A549 (cell line): ENCODE results near the gene GALNT14. TPM values are rescaled to one million over a fixed set of nuclear protein-coding genes. Genes with fewer than 3 reads are reported as not detected.

Experiments
- ATAC-seq, 2 experiments: fragments of 200-7000 bp in 1 of 2; fragments of >200 bp in 1 of 2; cut with Nextera tagmentation in 1 of 2; cut with Tn5 transposase in 1 of 2; 3 replicates each; pipeline versions ENCODE4 v1.8.0 to v1.9.1; 2018 to 2020; ENCODE audit warnings: mild to moderate bottlenecking in 1 of 2, moderate library complexity in 1 of 2
- CTCF ChIA-PET: fragments of 300-600 bp; sonication (Branson Sonifier 250); formaldehyde crosslinking; extraction: SDS; loops from one replicate; lab custom pipeline; 2021; ENCODE audit warnings: antibody characterized with exemption, inconsistent platforms; lab: Yijun Ruan, JAX
- POLR2A ChIA-PET: fragments of 350-600 bp; formaldehyde crosslinking; extraction: SDS; loops from one replicate; lab custom pipeline; 2021; ENCODE audit warnings: antibody characterized with exemption, inconsistent platforms; lab: Yijun Ruan, JAX
- DNase-seq, 2 experiments: peaks; one replicate each; pipeline versions ENCODE4 v3.0.0 to v3.0.0-alpha.2; 2011 to 2016; ENCODE audit warnings: low read depth in 1 of 2, low spot score in 1 of 2
- FAIRE-seq: peaks from 2 replicates; lab custom pipeline; 2011; peaks lifted over from hg19 to GRCh38; lab: Jason Lieb, UNC
- H3K27ac ChIP-seq, 2 experiments: fragments of >200 bp; sonication (Bioruptor Twin); formaldehyde crosslinking; 3 replicates each; pipeline ENCODE4 v1.5.1; 2016 to 2017
- H3K4me1 ChIP-seq: fragments of >200 bp; sonication (Bioruptor Twin); formaldehyde crosslinking; 3 replicates; pipeline ENCODE4 v1.6.1; 2016
- H3K4me2 ChIP-seq: fragments of >200 bp; sonication (Bioruptor Twin); formaldehyde crosslinking; 3 replicates; pipeline ENCODE4 v1.6.1; 2016
- H3K4me3 ChIP-seq: fragments of >200 bp; sonication (Bioruptor Twin); formaldehyde crosslinking; 3 replicates; pipeline ENCODE4 v1.5.1; 2016
- H3K9me3 ChIP-seq: fragments of >200 bp; sonication (Bioruptor Twin); formaldehyde crosslinking; 3 replicates; pipeline ENCODE4 v1.6.1; 2016
- ATOH8 ChIP-seq: fragments of 250-450 bp; sonication (Bioruptor Pico); IDR thresholded peaks from 2 replicates; pipeline ENCODE4 v1.5.0; 2020; ENCODE audit warnings: low read depth, mild to moderate bottlenecking, moderate library complexity
- CBX2 ChIP-seq: fragments of 200-600 bp; sonication (generic); IDR thresholded peaks from 2 replicates; pipeline ENCODE4 v1.6.1; 2016; ENCODE audit warnings: low read depth, mild to moderate bottlenecking, borderline replicate concordance
- CTCF ChIP-seq: fragments of >200 bp; sonication (Bioruptor Twin); formaldehyde crosslinking; IDR thresholded peaks from 3 replicates; pipeline ENCODE4 v1.5.1; 2016
- ELK1 ChIP-seq: fragments of 150-350 bp; IDR thresholded peaks from 2 replicates; pipeline ENCODE4 v1.6.1; 2014; ENCODE audit warnings: low read depth, mild to moderate bottlenecking, low read length
- EP300 ChIP-seq, 2 experiments: fragments of >200 bp; sonication (Bioruptor Twin); formaldehyde crosslinking; IDR thresholded peaks; 2 replicates in 1 of 2; 3 replicates in 1 of 2; pipeline ENCODE4 v1.6.1; 2016 to 2017
- HDAC2 ChIP-seq: fragments of 200-600 bp; sonication (generic); IDR thresholded peaks from 2 replicates; pipeline ENCODE4 v1.6.1; 2016
- HMGXB4 ChIP-seq: fragments of 250-450 bp; sonication (Bioruptor Pico); IDR thresholded peaks from 2 replicates; pipeline ENCODE4 v1.5.0; 2021; ENCODE audit warnings: mild to moderate bottlenecking, moderate library complexity, borderline replicate concordance
- HOXA7 ChIP-seq: fragments of 250-450 bp; sonication (Bioruptor Pico); IDR thresholded peaks from 2 replicates; pipeline ENCODE4 v1.5.0; 2020; ENCODE audit warnings: mild to moderate bottlenecking, moderate library complexity
- HOXB13 ChIP-seq: fragments of 250-450 bp; sonication (Bioruptor Pico); IDR thresholded peaks from 2 replicates; pipeline ENCODE4 v1.5.0; 2020; ENCODE audit warnings: low read depth, mild to moderate bottlenecking, moderate library complexity
- JUN ChIP-seq, 2 experiments: fragments of >200 bp; sonication (Bioruptor Twin); formaldehyde crosslinking; IDR thresholded peaks; 2 replicates in 1 of 2; 3 replicates in 1 of 2; pipeline ENCODE4 v1.6.1; 2016 to 2017
- KDM1A ChIP-seq: fragments of 200-600 bp; sonication (generic); IDR thresholded peaks from 2 replicates; pipeline ENCODE4 v1.6.1; 2016; ENCODE audit warnings: low read depth, mild to moderate bottlenecking
- MAZ ChIP-seq: fragments of 150-350 bp; IDR thresholded peaks from 2 replicates; pipeline ENCODE4 v1.6.1; 2014; ENCODE audit warnings: antibody characterized with exemption, low read depth, low read length, borderline replicate concordance
- MYC ChIP-seq: IDR thresholded peaks from 2 replicates; pipeline ENCODE4 v1.6.1; 2012; ENCODE audit warnings: mild to moderate bottlenecking, inconsistent platforms, low read length, improper control_type of control experiment, borderline replicate concordance
- POLR2A ChIP-seq: IDR thresholded peaks from 2 replicates; pipeline ENCODE4 v1.6.1; 2012; ENCODE audit warnings: mild to moderate bottlenecking, low read length
- RCOR1 ChIP-seq: fragments of 150-350 bp; IDR thresholded peaks from 2 replicates; pipeline ENCODE4 v1.6.1; 2014; ENCODE audit warnings: antibody characterized with exemption, low read length, low read depth
- RNF2 ChIP-seq: fragments of 200-600 bp; sonication (generic); IDR thresholded peaks from 2 replicates; pipeline ENCODE4 v1.6.1; 2016; ENCODE audit warnings: low read depth, mild to moderate bottlenecking, antibody characterized with exemption, moderate library complexity, borderline replicate concordance
- TFCP2L1 ChIP-seq: fragments of 250-450 bp; sonication (Bioruptor Pico); IDR thresholded peaks from 2 replicates; pipeline ENCODE4 v1.5.0; 2021; ENCODE audit warnings: mild to moderate bottlenecking
- ZFP36 ChIP-seq: fragments of 450-650 bp; IDR thresholded peaks from 2 replicates; pipeline ENCODE4 v1.6.1; 2014; ENCODE audit warnings: borderline replicate concordance; ENCODE audit not compliant: partially characterized antibody
- ZNF302 ChIP-seq: fragments of 250-450 bp; sonication (Bioruptor Pico); IDR thresholded peaks from 2 replicates; pipeline ENCODE4 v1.9.0; 2021; ENCODE audit warnings: inconsistent platforms, mild to moderate bottlenecking, moderate library complexity
- WGBS: methylation state at CpG from one replicate; pipeline ENCODE4 v1.1.6; 2017; ENCODE audit errors: missing lambda C conversion rate; 5-methylcytosine and 5-hydroxymethylcytosine counted together
- polyA plus RNA-seq, 4 experiments: library from polyadenylated mRNA; depleted of rRNA in 3 of 4; stranded (reverse); fragments of >200 nt; fragmentation: RNase III in 1 of 4; extraction: RNeasy Plus Mini Kit Qiagen cat#74134 plus additional on column Dnase treatment in 1 of 4; gene quantifications; 2 replicates in 3 of 4; 3 replicates in 1 of 4; pipeline ENCODE4 v1.2.3, GENCODE V29; 2011 to 2017

Gene GALNT14
- polyA plus RNA-seq, 2 of the 4 experiments (the other 2 are of a cell fraction) = 34.4 to 38.3 TPM

DNA sequence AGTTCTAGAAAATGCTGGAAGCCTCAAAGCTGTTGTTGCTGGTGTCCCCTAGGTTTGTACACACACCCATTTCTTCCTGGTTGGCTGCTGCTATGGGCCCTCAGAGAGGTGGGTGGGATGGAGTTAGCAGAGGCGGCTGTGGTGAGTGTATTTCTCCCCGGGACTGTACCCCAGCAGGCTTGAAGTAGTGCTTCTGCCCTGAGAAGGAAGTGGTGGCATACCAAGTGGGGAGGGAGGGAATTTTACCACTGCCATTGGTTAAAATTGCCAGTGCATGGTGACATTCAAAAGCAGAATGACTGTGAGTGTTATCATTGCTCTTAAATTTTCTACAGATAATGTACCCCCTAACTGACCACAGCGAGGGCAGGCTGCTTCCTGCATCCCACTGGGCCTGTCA is 205.4 kb downstream of the GALNT14 start:
- Histone ChIP-seq H3K9me3 (no peaks in the 10 kb centered on the region), H3K4me1 (no peaks in the 10 kb centered on the region), H3K4me3 (no peak overlapping the region), H3K4me2 (no peak overlapping the region), H3K27ac (no peak overlapping the region)
- ChIA-PET CTCF (interaction anchor here (1.3 kb wide), 1 partner anchor 218 kb away, joined by 3 read pairs; no protein-coding TSS in a partner anchor), POLR2A (no interaction called here)
- TF ChIP-seq RNF2 (no peak), HOXA7 (CRISPR knock-in tag) (no peak), ZFP36 (no peak), JUN (IDR thresholded peaks at IDR 0.05) (no peak), ATOH8 (CRISPR knock-in tag) (no peak), HDAC2 (no peak), CTCF (no peak)
- ATAC-seq (no peak), FAIRE-seq (no peak), DNase-seq (no peak)
- 88% methylated on average over 3 of the region's 3 CpGs for WGBS

- no peaks in the 10 kb centered on the region for H3K4me1 ChIP-seq
- no peak for ATAC-seq
- CTCF ChIA-PET = no interaction called here
Observed at GRCh38 chr2:30931841-30932407, 206.3 kb downstream of the GALNT14 start.

More at GRCh38 chr2:30931841-30932407, 206.3 kb downstream of the GALNT14 start:
- Histone ChIP-seq H3K9me3 (no peaks in the 10 kb centered on the region), H3K27ac (no peak overlapping the region), H3K4me3 (no peak overlapping the region), H3K4me2 (no peak overlapping the region)
- DNase-seq (no peak), FAIRE-seq (no peak)
- WGBS = 90% methylated on average over 19 of the region's 19 CpGs
- TF ChIP-seq HOXA7 (CRISPR knock-in tag) (no peak), TFCP2L1 (CRISPR knock-in tag) (no peak), MAZ (no peak), CTCF (no peak), POLR2A (no peak), MYC (no peak), ZNF302 (CRISPR knock-in tag) (no peak), EP300 (IDR thresholded peaks at IDR 0.05) (no peak), CBX2 (no peak), KDM1A (no peak), HOXB13 (CRISPR knock-in tag) (no peak), ELK1 (no peak), RCOR1 (no peak), HMGXB4 (CRISPR knock-in tag) (no peak)
- POLR2A ChIA-PET = no interaction called here
